Measurements from ENCODE around the gene TMBIM1.
A peak's percentile ranks its signal among the peaks of the same experiment; 100 is the strongest.

Gene TMBIM1
- 93.4 to 130 (median 125) reads per million in 4 donors for total RNA-seq

- DNase-seq = peak; percentile 65 to 82 (median 68)
Observed at GRCh38 chr2:218292048-218293014, at the start of gene TMBIM1. TSS of gene TMBIM1 (minus strand) at chr2:218292503. CDS start at chr2:218282141, 10,362 bp downstream.

DNA sequence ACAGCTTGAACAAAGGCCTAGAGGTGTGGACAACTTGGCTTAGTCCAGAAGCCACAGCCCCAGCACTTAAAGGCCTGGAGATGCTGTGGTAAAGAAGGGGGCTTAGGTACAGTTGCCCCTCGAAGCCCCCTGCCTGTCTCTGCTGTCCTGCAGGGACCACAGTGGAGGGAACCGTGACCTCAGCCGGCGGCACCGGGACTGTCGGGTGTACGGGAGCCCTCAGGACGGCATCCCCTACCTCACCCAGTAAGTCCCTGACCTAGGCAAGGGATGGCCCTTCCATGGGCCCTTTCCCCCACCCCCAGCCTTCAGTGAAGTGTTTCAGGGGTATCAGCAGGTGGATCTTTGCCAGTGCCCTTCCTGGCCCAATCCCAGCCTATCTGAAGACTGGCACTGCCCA lies 49.1 kb upstream of the TMBIM1 start:
- no peak for DNase-seq

GRCh38 chr2:218340656-218341055 lies 48.4 kb upstream of the TMBIM1 start:
- no peak for DNase-seq

DNA sequence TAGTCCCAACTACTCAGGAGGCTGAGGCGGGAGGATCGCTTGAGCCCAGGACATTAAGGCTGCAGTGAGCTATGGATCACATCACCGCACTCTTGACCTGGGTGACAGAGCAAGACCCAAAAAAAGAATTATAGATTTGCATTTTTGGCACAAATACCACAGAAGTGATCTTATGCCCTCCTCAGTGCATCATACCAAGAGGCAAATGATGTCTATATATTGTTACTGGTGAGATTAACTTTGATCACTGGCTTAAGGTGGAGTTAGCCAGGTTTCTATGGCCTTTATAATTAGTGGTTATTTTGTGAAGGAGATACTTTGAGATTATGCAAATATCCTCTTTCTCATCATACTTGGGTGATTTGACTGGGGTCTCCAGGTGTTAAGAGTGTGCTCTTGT lies 42.2 kb upstream of the TMBIM1 start:
- no peak for DNase-seq

DNA sequence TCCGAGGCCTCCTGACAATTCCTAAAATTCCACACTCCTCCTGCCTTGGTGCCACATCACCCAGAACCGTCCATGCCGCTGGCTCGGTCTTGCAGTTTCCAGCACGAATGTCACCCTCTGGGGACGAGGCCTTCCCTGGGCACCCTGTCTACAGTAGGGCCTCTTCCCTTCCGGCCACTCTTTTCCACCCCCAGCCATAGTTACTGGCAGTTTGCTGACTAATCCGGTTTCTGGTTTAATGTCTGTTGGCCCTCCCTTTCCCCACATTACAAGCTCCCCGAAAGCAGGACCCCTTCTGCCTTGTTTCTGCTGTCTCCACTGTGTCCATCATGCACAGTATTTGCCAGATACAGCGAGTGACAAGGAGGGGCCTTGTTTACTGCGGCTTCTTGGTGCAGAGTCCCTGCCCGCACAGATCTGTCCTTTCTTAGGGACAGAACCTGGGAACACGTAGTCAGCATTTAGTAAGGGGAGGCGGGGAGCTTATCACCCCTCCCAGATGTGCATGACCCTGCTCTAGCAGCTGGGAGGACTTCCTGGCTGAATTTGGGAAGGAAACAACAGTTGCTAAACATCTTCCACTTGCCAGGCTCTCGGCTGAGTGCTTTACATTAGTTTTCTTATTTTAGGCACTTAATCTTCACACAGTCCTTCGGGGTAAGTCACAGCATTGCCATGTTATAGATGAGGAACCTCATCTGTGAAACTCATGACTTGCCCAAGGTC lies 40.8 kb upstream of the TMBIM1 start:
- no peak for DNase-seq

DNA sequence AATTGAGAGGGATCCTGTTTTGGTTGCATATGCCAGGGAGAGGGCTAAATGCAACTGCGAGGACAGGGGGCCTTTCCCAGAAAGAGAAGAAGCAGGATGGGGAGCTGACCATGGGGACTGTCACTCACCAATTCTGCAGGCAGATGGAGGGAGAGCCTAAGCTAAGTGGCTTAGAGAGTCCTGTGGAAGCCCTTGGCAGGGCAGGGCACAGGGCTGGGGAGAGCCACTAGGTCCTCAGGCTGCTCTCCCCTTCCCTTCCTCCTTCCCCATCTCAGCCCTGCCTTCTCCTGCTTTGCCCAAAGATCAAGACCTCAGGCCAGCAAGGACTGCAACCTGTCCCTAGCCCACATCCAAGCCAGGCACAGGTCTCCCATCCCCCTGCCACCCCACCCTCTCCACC lies 40.0 kb upstream of the TMBIM1 start:
- no peak for DNase-seq

DNA sequence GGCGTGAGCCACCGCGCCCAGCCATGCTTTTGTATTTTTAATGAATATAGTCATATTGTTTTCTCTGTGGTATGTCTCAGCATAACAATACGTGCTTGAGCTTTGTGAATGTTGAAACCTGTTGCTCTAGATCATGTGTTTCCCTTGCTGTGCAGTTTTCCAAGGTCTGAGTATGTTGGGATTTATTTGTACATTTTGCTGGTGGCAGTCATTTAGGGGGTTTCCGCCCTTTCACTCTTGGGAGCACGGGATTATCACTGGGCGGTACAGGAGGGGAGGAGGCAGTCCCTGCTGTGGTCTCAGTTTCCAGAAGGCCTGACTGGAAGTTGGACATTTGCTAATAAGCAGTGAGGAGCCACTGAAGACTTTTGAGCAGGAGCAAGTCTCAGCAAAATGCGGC lies 39.4 kb upstream of the TMBIM1 start:
- no peak for DNase-seq

- DNase-seq = no peak
Observed at GRCh38 chr2:218329826-218330593, 37.7 kb upstream of the TMBIM1 start.

DNA sequence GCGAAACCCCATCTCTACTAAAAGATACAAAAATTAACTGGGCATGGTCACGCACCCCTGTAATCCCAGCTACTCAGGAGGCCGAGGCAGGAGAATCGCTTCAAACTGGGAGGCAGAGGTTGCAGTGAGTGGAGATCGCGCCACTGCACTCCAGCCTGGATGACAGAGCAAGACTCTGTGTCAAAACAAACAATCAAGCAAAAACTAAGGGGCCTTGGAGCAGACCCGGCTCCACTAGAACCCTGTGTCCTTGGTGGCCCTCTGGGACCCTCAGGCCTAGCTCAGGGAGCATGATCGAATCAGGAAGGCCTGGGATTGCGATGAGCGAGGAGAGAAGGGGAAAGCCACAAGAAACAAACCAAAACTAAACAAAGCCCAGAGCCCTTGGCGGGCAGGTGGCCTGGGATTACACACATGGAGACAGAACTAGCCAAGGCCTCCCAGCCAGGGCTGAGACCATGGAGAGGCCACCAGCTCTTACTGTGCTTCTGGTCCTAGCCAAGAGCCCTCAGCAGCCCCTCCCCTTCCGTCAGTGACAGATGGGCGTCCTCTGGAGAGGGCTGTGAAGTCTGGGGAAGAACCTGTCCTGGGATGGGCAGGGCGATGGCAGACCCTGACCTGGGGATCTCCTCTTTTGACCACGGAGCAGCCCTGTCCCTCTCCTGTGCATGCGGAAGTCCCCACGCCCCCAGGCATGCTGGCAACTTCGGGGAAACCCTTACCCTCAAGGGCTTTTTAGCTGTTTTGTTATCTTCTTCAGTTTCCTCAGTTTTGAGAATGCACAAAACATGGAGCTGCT lies 36.9 kb upstream of the TMBIM1 start:
- no peak for DNase-seq

GRCh38 chr2:218328294-218328693 lies 36.0 kb upstream of the TMBIM1 start:
- DNase-seq = no peak

GRCh38 chr2:218327451-218328210 lies 35.3 kb upstream of the TMBIM1 start:
- no peak for DNase-seq

DNA sequence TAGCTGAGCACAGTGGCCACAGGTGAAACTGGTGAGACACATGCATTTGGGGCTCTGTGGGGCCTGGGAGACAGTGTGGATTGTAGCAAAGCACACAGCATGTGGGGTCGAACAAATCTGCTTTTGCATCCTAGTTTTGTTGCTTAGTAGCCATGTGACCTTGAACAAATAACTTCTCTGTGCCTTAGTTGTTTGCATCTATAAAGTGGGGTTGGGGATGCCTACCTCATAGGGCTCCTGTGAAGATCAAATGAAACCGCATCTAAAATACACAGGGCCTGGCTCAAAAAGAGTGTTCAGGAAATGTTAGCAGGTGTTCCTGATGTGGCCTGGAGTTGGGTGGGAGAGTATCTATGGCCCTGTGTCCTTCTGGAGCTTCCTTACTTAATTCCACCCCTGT lies 34.0 kb upstream of the TMBIM1 start:
- no peak for DNase-seq

GRCh38 chr2:218325566-218326160 lies 33.4 kb upstream of the TMBIM1 start:
- no peak for DNase-seq

DNA sequence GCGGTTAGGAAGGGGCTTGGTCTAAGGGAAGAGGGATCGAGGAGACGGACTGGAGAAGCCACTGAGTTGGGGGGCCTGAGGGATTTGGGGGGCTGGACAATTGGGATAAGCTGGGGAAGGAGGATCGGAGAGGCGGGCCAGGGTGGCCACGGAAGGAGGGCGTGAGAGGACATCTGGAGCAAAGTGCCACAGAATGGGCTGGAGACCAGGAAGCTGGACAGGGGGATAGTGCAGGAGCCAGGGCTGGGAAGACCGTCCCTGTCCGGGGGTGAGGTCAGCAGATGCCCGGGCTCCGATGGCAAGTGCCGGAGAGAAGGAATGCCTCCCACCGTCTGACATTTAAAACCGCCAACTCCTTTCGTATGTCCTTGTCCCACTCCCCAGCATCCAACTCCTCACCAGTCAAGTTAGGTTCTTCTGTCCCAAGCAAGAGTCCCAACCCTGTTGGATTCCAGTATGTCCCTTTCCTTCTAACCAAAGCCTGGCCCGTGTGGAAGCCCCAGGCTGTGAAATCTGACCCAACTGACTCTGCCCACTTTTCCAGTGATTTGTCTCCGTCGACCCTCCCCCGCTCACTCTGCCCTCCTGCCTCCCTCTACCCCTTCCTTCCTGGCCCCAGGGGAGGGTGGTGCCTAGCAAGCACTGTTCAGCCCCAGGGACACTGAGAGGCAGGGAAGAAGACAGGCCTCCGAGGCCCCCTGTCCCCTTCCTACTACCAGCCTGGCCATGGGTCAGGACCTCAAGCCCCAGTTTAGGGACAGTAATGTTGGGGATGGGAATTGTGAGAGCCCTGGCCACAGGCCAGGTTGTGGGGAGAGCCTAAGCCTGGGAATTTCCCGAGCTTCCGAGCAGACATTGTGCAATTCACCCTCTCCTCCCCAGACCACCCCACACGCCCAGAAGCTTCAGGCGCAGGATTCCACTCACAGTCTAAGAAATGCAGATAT lies 31.5 kb upstream of the TMBIM1 start:
- DNase-seq = no peak

GRCh38 chr2:218322768-218323525 lies 30.6 kb upstream of the TMBIM1 start:
- peak; percentile 10 to 55 (median 25) for DNase-seq

- no peak for DNase-seq
Observed at GRCh38 chr2:218320704-218321336, 28.5 kb upstream of the TMBIM1 start.

- no peak for DNase-seq
Observed at GRCh38 chr2:218319813-218320365, 27.6 kb upstream of the TMBIM1 start.

- no peak for DNase-seq
Observed at GRCh38 chr2:218318241-218318640, 25.9 kb upstream of the TMBIM1 start.
